ELR (cell line): ENCODE data around the gene TMEM232.
A peak's percentile ranks its signal among the peaks of the same experiment; 100 is the strongest.

Experiments
- DNase-seq: peaks from one replicate; pipeline ENCODE4 v3.0.0-alpha.2; 2015; ENCODE audit warnings: low read depth

The TMEM232 gene

DNA sequence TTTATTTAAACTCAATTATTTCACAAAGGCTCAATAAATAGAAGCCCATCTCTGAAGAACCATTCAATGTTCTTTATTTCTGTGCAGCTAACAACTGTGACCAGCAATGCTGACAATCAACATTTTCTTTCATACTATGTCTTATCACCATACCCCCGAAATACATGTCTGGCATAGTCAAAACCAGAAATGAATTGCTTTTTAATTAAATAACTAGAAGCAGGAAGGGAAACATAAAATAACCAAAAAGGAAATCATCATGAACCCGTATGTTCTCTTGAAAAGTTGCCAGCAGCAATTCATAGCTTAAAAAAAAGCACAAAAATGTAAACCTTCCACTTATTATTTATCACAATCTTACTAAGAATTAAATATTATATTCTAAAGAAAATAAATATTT, 212.4 kb downstream of the TMEM232 start:
- DNase-seq = no peak

DNA sequence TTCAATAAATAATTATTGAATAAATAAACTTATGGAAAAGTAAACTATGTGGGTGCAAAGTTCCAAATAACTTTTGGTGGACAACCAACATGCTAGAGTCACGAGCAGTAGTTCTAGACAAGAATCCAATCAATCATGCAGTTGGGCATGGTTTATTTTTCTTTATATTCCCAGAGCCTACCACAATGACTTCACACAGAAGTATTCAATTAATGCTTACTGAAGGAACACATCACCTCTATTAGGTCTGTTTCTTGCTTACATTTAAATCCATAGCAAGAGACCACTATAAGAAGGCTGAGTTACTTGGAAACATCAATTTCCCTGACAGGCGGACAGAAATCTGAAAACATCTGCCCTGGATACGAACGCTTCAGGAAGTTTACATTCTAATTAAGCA, 214.2 kb downstream of the TMEM232 start:
- no peak for DNase-seq

DNA sequence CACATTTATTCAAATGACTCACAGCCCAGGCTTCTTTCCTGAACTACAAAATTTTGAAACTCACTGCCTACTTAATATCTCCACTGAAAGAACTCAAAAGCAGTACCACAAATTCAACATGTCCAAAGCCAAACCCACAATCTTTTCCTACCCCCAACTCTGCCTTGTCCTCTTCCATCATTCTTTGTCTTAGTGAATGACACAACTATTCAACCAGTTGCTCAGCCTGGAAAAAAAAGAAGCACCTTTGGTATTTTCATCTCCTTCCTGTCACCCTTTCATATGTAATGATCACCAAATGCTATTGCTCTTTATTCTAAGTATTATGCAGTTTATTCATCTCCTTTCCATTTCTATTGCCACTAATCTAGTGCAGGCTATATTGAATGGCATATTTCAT, 216.3 kb downstream of the TMEM232 start:
- DNase-seq = no peak

DNA sequence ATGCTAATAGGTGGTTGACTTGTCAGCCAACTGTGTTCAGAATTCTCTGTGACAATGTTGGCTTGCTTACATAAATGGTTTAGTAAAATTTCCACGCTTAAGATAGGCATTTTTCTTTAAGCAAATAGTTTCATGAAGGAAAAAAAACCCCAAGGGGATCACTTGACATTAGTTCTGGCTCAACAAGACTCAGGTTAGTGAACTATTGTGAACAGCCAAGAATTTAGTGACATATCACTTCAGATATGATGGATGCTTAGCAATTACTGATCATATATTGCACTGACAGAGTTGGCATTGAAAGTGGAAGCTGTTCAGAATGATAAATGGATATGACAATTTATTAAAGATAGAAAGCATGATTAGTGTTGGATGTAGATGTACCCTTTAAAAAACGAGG, 218.5 kb downstream of the TMEM232 start:
- DNase-seq = no peak

DNA sequence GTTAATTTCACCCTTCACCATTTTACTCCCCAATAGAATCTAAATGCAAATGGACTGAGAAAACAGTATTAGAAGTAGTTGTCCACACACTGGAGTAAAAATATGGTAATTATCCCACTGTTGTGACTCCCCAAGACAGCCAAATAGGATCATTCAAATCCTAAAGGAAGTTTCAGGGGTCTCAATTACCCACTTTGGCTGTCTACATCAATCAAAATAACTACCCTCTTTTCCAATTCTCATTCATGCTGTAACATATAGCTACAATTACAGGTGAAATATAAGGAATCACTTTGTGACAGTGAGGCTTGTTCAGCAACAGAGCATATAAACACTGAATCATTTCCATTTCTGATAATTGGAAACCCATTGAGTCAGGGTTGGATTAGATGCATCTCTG, 220.1 kb downstream of the TMEM232 start:
- DNase-seq = no peak

DNA sequence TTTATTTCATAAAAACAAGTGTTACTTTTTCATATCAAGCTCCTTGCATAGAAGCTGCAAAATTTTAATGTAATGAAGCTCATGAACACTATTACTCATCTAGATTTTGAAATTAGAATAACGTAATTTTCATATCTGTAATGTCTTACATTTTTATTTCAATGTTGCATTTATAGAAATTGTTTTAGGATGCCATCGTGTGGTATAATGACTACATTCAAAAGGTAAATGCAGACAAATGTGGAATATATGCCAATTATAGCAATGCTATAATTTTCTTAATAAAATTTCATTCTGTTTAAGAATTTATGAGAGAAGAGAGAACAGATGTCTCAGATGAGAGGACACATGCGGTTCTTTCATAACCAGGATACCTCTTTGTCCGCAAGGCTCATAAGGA, 230.2 kb downstream of the TMEM232 start:
- no peak for DNase-seq

DNA sequence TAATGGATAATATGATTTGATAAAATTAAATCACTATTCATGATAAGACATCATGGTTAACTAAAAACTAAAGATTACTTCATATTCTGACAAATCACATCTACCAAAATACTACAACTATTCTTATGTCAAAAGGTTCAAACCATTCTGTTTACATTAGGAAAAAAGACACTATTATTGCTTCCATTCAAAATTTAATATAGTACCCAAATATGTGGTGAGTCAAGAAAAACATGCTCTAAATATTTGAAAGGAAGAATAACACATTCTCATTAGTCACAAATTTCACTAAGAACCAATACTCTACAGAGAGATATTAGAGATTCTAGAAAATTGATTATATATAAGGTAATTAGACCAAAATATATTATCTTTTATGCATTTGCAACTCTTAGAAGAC, 234.0 kb downstream of the TMEM232 start:
- DNase-seq = no peak

DNA sequence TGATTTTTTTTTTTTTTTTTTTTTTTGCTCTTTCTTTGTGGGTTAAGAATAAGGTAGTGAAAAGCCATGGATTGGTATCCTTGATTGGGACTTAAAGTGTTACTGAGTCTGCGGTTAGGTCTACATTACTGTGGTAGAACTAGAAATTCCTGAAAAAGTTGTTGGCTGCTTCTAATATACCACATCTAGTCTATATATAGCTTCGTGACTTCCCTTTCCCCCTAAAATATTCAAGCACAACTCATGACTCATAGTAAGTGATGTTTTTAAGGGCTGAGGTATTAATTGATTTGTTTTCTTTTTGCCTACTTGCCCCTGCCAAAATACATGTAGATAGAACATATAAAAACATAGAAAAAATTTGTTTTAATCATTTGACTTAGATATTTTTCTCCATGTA, 247.6 kb downstream of the TMEM232 start:
- peak; percentile 71 for DNase-seq

DNA sequence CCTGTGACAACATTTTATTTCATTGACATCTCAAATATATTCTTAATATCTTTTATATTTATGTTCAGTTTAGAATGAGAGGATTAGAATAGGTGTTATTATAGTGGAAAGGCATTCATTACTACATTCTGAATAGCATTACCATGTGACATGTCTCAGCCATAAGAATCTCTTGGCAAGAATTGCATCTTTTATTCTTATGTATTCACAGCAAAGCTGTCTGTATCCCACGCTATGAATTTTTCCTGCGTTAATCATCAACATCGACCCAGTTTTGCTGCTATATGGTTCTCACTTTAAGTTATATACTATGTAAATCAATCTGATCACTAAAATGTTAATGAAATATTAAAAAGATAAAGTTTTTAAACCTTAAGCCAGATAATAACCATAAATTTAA, 248.6 kb downstream of the TMEM232 start:
- peak; percentile 37 for DNase-seq

DNA sequence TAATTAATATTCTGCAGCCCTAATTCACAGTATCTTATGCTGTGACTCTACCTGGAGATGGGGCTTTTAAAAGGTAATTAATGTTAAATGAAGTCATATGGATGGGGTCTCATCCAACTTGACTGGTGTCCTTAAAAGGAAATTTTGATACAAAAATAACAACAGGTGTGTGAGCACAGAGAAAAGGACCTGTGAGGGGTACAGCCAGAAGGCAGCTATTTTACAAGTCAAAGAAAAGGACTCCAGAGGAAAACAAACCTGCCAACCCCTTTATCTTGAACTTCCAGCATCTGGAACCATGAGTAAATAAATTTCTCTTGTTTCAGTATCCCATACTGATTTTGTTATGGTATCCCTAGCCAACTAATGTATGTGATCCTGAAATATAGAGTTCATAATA, 250.3 kb downstream of the TMEM232 start:
- DNase-seq = no peak

DNA sequence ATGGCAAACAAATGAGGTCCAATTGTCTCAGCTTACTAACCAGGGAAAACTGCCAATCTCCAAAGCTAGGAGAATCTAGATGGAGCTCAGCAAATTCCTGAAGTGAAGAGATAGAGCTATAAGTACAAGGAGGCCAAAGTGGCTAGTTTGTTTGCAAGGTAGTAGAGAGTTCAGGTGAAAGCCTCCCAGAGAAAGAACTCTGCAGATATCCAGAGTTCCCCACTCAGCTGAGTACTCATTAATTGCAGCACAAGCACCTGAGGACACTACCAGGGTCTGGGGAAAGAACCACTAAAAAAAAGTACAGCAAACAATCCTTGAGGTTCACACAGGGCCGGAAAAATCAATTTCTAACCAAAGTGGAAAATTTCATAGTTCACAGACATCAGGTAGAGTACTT, 250.9 kb downstream of the TMEM232 start:
- DNase-seq = no peak

DNA sequence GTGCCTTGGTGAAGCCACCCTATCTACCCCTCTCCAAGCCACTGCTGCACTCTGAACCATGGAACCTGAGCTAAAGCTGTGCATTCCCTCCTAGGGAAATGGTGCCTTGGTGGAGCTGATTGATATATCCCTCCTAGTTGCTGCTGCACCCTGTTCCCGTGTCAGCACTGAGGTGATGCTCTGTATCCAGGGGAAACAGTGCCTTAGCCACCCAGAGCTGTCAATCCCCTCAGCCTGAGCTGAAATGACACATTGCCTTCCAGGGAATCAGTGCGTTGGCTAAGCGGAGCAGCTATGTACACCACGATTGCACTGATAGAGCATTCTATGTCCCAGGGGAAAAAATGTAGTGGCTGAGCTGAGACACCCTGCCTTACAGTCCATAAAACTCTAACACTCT, 257.0 kb downstream of the TMEM232 start:
- no peak for DNase-seq

DNA sequence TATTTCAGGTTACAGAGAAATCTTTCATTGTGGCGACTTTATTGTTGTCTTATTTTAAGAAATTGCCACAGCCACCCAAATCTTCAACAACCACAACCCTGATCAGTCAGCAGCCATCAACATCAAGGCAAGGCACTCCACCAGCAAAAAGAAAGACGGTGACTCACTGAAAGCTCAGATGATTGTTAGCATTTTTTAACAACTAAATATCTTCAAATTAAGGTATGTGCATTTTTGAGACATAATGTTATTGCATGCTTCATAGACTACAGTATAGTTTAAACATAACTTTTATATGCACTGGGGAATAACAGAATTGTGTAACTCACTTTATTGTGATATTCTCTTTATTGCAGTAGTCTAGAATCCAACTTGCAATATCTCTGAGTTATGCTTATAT, 263.4 kb downstream of the TMEM232 start:
- DNase-seq = no peak

DNA sequence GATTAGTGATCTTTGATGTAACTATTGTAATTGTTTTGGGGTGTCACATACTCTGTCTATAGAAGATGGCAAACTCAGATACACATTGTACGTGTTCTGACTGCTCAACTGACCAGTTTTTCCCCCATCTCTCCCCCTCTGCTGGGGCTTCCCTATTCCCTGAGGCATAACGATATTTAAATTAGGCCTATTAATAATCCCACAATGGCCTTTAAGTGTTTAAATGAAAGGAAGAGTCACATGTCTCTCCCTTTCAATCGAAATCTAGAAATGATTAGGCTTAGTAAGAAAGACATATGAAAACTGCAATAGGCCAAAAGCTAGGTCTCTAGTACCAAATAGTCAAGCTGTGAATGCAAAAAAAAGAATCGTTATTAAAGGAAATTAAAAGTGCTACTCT, 265.6 kb downstream of the TMEM232 start:
- no peak for DNase-seq

DNA sequence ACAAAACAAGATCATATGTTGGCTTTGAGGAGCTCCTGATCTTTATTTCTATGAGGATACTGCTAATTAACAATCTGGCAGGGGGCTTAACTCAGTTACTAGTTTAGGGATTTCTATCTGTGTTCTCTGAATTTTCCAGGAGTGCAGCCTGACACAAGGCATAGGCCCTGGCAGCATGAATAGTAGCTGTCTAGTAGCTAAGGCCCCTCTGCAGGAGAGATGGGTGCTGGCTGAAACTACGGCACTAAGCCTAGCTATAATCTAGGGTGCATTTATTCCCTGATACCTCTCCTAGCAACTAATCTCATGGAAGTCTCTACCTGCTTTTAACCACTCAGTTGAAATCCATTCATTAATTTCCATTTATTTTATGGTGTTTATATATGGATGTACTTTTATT, 268.2 kb downstream of the TMEM232 start:
- no peak for DNase-seq

DNA sequence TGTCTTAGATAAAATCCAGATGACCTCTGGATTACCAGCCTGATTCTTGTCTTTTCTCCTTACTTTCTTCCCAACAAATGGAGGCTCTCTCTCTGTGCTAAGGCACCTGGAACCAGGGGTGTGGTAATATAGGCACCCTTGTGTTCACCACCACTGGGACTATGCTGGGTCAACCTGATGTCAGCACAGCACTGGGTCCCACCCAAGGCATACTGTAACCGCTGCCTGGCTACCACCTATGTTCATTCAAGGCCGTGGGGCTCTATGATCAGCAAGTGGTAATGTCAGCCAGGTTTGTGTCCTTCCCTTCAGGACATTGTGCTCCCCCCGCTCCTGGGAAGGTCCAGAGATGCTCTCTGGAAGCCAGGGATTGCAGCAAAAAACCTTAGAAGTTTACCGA, 283.6 kb downstream of the TMEM232 start:
- DNase-seq = no peak

DNA sequence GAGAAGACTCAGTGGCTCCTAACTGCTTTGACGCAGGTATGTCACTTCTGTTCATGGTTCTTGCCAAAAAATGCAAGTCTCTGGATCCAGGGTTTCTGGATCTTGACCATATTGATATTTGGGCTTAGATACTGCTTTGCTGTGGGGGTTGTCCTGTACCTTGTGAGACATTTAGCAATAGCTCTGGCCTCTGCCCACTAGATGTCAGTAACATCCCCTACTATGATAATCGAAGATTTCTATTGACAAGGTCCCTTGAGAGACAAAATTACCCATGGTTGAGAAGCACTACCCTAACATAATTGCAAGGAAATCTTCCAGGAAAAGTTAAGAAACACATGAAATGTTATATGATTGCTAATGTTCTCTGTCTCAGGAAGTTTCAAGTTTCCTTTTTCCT, 285.4 kb downstream of the TMEM232 start:
- peak; percentile 50 for DNase-seq

DNA sequence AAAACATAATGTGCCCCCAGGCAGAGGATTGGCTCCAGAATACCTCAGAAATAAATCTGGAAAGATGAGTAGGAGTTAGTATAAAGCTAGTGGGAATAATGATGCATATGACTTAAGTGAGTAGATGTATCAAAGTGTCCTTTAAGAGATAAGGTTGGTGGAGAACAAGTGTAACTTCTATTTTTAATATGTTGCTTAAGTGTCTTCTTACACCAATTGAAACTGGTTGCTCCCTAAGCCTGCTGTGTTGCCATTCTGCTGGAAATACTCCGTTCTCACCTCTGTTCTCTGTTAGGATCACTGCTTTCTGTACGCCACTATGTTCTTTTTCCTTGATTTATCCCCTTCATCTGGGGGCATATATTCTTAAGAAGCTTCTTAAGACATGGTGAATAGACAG, 286.4 kb downstream of the TMEM232 start:
- no peak for DNase-seq

DNA sequence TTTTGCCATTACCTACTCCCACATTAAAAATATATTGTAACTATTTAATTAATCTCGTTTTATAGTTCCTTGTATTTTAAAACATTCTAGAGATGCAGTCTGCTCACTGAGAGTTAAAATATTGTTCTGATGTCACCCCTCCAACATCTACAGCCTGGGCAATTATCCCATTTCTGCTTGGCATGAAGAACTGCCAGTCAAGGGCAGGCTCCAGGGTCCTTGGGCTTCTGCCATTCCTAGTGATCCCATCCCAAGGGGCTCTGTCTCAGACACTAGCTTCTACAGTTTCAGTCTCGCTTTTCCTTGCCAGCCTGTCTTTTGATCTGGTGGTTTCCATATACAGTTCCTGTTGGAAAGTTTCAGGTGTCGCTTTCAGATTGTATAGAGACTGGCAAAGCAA, 287.2 kb downstream of the TMEM232 start:
- DNase-seq = no peak

DNA sequence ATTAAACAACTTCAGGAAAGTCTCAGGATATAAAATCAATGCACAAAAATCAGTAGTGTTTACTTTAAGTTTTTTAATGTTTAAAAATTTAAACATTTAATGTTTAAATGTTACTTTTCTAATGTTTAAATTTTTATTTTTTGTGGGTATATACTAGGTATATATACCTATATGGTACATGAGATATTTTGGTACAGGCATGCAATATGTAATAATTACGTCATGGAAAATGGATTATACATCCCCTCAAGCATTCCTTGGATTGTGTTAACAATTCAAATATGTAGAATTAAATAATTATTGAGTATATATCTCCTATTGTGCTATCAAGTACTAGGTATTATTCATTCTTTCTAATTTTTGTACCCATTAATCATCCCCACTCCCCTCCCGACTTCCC, 291.3 kb downstream of the TMEM232 start:
- DNase-seq = no peak

DNA sequence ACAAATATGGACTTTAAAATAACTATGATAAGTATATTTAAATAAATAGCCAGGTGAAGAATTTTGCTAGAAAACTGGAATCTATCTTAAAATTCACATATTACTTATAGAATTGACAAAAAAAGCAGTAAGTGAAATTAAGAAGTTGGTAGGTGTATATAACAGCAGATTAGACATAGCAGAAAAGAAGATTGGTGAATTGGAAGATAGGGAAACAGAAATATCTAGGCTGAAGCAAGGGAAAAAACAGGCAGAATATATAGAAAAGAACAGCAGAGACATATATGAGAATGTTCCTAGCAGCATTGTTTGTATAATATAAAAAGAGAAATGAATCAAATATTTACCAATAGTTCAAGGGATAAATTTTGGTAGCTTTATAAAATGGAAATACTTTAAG, 294.9 kb downstream of the TMEM232 start:
- DNase-seq = no peak

DNA sequence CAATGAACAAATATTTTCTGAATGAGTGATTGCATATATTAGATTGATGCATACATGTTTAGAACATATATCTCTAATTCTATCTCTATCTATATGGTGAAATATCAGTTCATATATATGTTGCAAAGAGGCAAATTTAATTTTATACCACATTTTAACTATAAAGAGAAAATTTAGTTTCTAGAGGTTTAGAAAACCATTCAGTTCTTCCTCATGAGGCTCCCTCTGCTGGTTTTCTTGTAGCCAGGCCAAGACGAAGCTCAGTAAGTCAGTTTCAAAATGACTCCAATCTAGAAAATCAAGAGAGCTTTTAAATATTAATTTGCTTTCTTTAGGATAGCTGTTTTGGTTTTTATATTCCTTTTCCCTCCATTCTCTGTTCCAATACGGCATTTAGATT, 312.1 kb downstream of the TMEM232 start:
- peak; percentile 27 for DNase-seq

DNA sequence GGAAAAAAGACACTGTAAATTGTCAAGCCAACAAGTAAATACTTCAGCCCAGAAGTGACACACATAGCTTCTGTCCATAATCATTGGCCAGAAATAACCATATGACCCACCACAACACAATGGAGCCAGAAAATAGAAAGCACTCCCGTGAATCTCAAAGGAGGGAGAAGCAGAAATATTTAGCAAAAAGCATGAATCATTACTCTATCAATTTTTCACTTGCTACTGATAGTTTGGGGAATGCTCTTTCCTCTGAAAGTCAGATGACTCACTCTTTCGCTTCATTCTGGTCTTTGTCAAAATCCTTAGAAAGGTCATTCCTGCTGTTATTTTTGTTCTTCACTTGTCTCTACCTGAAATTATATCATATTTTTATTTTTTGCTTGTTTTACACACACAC, 312.6 kb downstream of the TMEM232 start:
- DNase-seq = no peak

DNA sequence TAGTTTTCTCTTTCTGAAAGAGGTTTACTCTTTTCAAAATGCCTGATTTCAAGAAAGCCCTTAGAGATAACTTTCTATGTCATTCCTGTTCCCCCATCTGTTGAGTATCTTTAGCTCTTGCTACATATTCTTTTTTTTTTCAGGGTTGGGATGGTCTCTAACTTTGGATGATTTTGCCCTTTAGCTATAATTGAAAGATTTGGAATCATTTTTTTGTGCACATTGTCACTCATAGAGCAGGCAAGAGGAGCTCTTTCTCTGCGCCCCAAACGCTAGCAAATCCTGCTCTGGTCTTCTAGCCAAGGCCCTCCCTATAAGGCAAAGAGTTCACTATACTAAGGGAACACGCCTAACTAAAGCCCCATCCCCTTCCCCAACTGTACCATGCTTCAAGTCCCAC, 316.9 kb downstream of the TMEM232 start:
- DNase-seq = no peak

DNA sequence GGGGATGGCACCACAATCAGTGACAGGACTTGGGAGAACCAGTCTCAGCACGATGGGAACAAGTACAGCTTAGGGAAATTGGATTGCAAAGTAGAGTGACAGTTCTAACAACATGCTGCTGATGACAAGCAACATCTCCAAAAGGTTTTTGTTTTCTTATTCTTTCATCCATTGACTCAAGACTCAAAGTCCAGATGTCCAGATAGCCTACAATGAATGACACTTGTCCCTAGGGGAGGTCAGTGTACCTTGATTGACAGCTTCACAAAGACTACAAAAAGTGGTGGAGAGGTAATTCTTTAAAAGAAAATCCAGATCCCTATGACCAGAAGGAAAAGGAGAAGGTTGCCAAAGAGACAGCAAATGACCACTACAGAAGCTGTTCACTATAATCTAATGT, 323.9 kb downstream of the TMEM232 start:
- no peak for DNase-seq
